H9 (cell line): ENCODE data around the gene MINDY4. TPM values are rescaled to one million over a fixed set of nuclear protein-coding genes. Genes with fewer than 3 reads are reported as not detected.

Experiments
- DNase-seq: peaks from one replicate; pipeline ENCODE4 v3.0.0-alpha.2; 2017
- H2AFZ ChIP-seq: one replicate; pipeline ENCODE4 v1.6.1; 2013; ENCODE audit warnings: mild to moderate bottlenecking, low read length, control low read depth, moderate library complexity
- H2AK5ac ChIP-seq: 2 replicates; pipeline ENCODE4 v1.6.1; 2013; ENCODE audit warnings: low read length, control low read depth, mixed read lengths; ENCODE audit not compliant: insufficient read length
- H2BK120ac ChIP-seq: one replicate; pipeline ENCODE4 v1.6.1; 2013; ENCODE audit warnings: low read depth, mild to moderate bottlenecking, low read length, control low read depth, inconsistent platforms; ENCODE audit not compliant: poor library complexity, severe bottlenecking
- H2BK12ac ChIP-seq: 2 replicates; pipeline ENCODE4 v1.6.1; 2013; ENCODE audit warnings: low read length, control low read depth, mixed read lengths, low read depth; ENCODE audit not compliant: insufficient read length
- H2BK15ac ChIP-seq: 2 replicates; pipeline ENCODE4 v1.6.1; 2013; ENCODE audit warnings: low read depth, low read length, control low read depth
- H2BK20ac ChIP-seq: one replicate; pipeline ENCODE4 v1.6.1; 2013; ENCODE audit warnings: low read depth, mild to moderate bottlenecking, low read length, control low read depth, inconsistent platforms; ENCODE audit not compliant: poor library complexity, severe bottlenecking
- H2BK5ac ChIP-seq: 2 replicates; pipeline ENCODE4 v1.6.1; 2013; ENCODE audit warnings: low read length, control low read depth, mixed read lengths; ENCODE audit not compliant: insufficient read length
- H3K14ac ChIP-seq: 2 replicates; pipeline ENCODE4 v1.6.1; 2013; ENCODE audit warnings: low read length, control low read depth; ENCODE audit not compliant: insufficient read depth
- H3K18ac ChIP-seq: 2 replicates; pipeline ENCODE4 v1.6.1; 2013; ENCODE audit warnings: low read depth, mild to moderate bottlenecking, mixed read lengths, low read length, control low read depth; ENCODE audit not compliant: insufficient read length
- H3K23ac ChIP-seq: 2 replicates; pipeline ENCODE4 v1.6.1; 2013; ENCODE audit warnings: low read length, control low read depth, mixed read lengths, low read depth; ENCODE audit not compliant: insufficient read length
- H3K23me2 ChIP-seq: 2 replicates; pipeline ENCODE4 v1.6.1; 2013; ENCODE audit warnings: low read depth, mild to moderate bottlenecking, mixed read lengths, low read length, control low read depth; ENCODE audit not compliant: insufficient read length, poor library complexity, severe bottlenecking
- H3K27ac ChIP-seq: 2 replicates; pipeline ENCODE4 v1.5.1; 2013; ENCODE audit warnings: low read length, control low read depth, mixed read lengths, low read depth; ENCODE audit not compliant: insufficient read length
- H3K27me3 ChIP-seq: 2 replicates; pipeline ENCODE4 v1.6.1; 2013; ENCODE audit warnings: low read length, control low read depth, inconsistent platforms; ENCODE audit not compliant: insufficient read depth
- H3K4ac ChIP-seq: 2 replicates; pipeline ENCODE4 v1.6.1; 2013; ENCODE audit warnings: low read depth, mild to moderate bottlenecking, control low read depth, inconsistent platforms, low read length, moderate library complexity
- H3K4me1 ChIP-seq: 2 replicates; pipeline ENCODE4 v1.6.1; 2013; ENCODE audit warnings: low read length, control low read depth, inconsistent platforms; ENCODE audit not compliant: insufficient read depth
- H3K4me2 ChIP-seq: 2 replicates; pipeline ENCODE4 v1.6.1; 2013; ENCODE audit warnings: low read length, control low read depth, mixed read lengths; ENCODE audit not compliant: insufficient read length, insufficient read depth
- H3K56ac ChIP-seq: 2 replicates; pipeline ENCODE4 v1.6.1; 2013; ENCODE audit warnings: low read depth, mild to moderate bottlenecking, mixed read lengths, low read length, control low read depth; ENCODE audit not compliant: insufficient read length
- H3K79me1 ChIP-seq: 2 replicates; pipeline ENCODE4 v1.6.1; 2013; ENCODE audit warnings: low read depth, mild to moderate bottlenecking, moderate library complexity, low read length, control low read depth, inconsistent platforms; ENCODE audit not compliant: insufficient read depth, poor library complexity, severe bottlenecking
- H3K79me2 ChIP-seq: 2 replicates; pipeline ENCODE4 v1.6.1; 2013; ENCODE audit warnings: low read length, control low read depth, inconsistent platforms; ENCODE audit not compliant: insufficient read depth
- H3K9ac ChIP-seq: 2 replicates; pipeline ENCODE4 v1.6.1; 2013; ENCODE audit warnings: low read length, control low read depth, mixed read lengths; ENCODE audit not compliant: insufficient read length; ENCODE audit errors: extremely low read depth
- H3K9me3 ChIP-seq: one replicate; pipeline ENCODE4 v1.6.1; 2013; ENCODE audit warnings: low read depth, low read length, inconsistent platforms; ENCODE audit not compliant: control insufficient read depth
- H3T11ph ChIP-seq: one replicate; pipeline ENCODE4 v1.6.1; 2013; ENCODE audit warnings: mild to moderate bottlenecking, low read length, control low read depth, inconsistent platforms
- H4K20me1 ChIP-seq: one replicate; pipeline ENCODE4 v1.6.1; 2013; ENCODE audit not compliant: control insufficient read depth, insufficient read length, insufficient read depth
- H4K5ac ChIP-seq: 2 replicates; pipeline ENCODE4 v1.6.1; 2013; ENCODE audit warnings: low read depth, mild to moderate bottlenecking, mixed read lengths, low read length, control low read depth; ENCODE audit not compliant: insufficient read length
- H4K8ac ChIP-seq: replicated peaks from 2 replicates; pipeline ENCODE4 v1.6.1; 2013; ENCODE audit warnings: low read length, control low read depth, mixed read lengths, low read depth; ENCODE audit not compliant: insufficient read length
- H4K91ac ChIP-seq: 2 replicates; pipeline ENCODE4 v1.6.1; 2013; ENCODE audit warnings: low read depth, mild to moderate bottlenecking, moderate library complexity, mixed read lengths, low read length, control low read depth; ENCODE audit not compliant: insufficient read length
- H3K27ac Mint-ChIP-seq, 3 experiments: 2 replicates in 2 of 3; 3 replicates in 1 of 3; pipeline ENCODE4 v1.8.0; 2020 to 2021; ENCODE audit warnings: mixed read lengths in 3 of 3, mild to moderate bottlenecking in 1 of 3, moderate library complexity in 1 of 3
- H3K27me3 Mint-ChIP-seq: 2 replicates; pipeline ENCODE4 v1.8.0; 2021; ENCODE audit warnings: low read depth, mild to moderate bottlenecking, moderate library complexity, mixed read lengths
- H3K36me3 Mint-ChIP-seq, 3 experiments: 2 replicates in 2 of 3; 3 replicates in 1 of 3; pipeline ENCODE4 v1.8.0; 2020 to 2021; ENCODE audit warnings: low read depth in 3 of 3, mixed read lengths in 3 of 3; ENCODE audit not compliant: insufficient read depth in 1 of 3
- H3K4me1 Mint-ChIP-seq, 2 experiments: 2 replicates each; pipeline ENCODE4 v1.8.0; 2020; ENCODE audit warnings: mixed read lengths in 2 of 2
- H3K4me3 Mint-ChIP-seq, 2 experiments: 2 replicates in 1 of 2; 3 replicates in 1 of 2; pipeline ENCODE4 v1.8.0; 2020 to 2021; ENCODE audit warnings: mild to moderate bottlenecking in 2 of 2, mixed read lengths in 2 of 2, moderate library complexity in 1 of 2
- H3K9me3 Mint-ChIP-seq, 2 experiments: 2 replicates in 1 of 2; 3 replicates in 1 of 2; pipeline ENCODE4 v1.8.0; 2020; ENCODE audit warnings: mild to moderate bottlenecking in 2 of 2, mixed read lengths in 2 of 2, moderate library complexity in 1 of 2
- WGBS: extraction: QIAGEN DNeasy Blood & Tissue Kit; methylation state at CpG from one replicate; pipeline ENCODE4 v1.1.7; 2013; ENCODE audit warnings: missing lambda C conversion rate, low lambda C conversion rate, mixed read lengths; ENCODE audit not compliant: insufficient read length; ENCODE audit errors: extremely low coverage; 5-methylcytosine and 5-hydroxymethylcytosine counted together
- total RNA-seq: library from RNA; stranded (reverse); gene quantifications from 2 replicates; pipeline ENCODE4 v1.2.1, GENCODE V29; 2021
- TF ChIP-seq, protein P1 (sequence below): fragments of 200-600 bp; sonication (generic); conservative IDR thresholded peaks from 3 replicates; pipeline ENCODE4 v1.8.0; 2021; ENCODE audit warnings: antibody characterized with exemption, mild to moderate bottlenecking

The MINDY4 gene
- total RNA-seq, 1 experiment from 2014 or later = 3.1 TPM

DNA sequence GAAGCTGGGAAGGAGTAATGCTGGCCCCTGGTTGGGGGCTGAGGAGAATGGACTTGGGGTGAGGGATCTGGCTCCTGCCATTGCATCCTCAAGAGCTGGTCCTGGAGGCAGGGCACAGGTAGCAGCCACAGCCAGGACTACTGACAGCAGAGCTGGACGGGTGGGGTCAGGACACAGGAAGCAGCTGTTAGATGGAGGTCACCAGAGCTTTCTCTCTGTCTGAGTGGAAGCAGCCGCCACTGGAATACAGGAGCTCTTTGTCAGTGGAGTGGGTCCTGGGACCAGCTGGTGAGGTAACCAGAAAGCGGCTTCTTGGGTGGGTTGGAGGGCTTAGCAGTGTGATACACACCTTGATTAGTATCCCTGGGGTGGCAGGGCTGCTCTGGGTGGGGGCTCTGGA is 82.4 kb downstream of the MINDY4 start:
- H3K9ac ChIP-seq = no peak overlapping the region
- H2AFZ ChIP-seq = no peak overlapping the region
- H4K8ac ChIP-seq = no peak overlapping the region
- H3K4me1 ChIP-seq = no peaks in the 10 kb centered on the region
- H2BK20ac ChIP-seq = no peak overlapping the region
- no peaks in the 10 kb centered on the region for H3K79me2 ChIP-seq
- no peak overlapping the region for H3K14ac ChIP-seq
- H3K23ac ChIP-seq = no peak overlapping the region
- H2BK5ac ChIP-seq = no peak overlapping the region
- DNase-seq = no peak
- no peak overlapping the region for H4K5ac ChIP-seq
- TF ChIP-seq, protein P1, sequence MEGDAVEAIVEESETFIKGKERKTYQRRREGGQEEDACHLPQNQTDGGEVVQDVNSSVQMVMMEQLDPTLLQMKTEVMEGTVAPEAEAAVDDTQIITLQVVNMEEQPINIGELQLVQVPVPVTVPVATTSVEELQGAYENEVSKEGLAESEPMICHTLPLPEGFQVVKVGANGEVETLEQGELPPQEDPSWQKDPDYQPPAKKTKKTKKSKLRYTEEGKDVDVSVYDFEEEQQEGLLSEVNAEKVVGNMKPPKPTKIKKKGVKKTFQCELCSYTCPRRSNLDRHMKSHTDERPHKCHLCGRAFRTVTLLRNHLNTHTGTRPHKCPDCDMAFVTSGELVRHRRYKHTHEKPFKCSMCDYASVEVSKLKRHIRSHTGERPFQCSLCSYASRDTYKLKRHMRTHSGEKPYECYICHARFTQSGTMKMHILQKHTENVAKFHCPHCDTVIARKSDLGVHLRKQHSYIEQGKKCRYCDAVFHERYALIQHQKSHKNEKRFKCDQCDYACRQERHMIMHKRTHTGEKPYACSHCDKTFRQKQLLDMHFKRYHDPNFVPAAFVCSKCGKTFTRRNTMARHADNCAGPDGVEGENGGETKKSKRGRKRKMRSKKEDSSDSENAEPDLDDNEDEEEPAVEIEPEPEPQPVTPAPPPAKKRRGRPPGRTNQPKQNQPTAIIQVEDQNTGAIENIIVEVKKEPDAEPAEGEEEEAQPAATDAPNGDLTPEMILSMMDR = no peak
- H3K79me1 ChIP-seq = no peaks in the 10 kb centered on the region
- H2BK12ac ChIP-seq = no peak overlapping the region
- H3K27me3 ChIP-seq = 0 out of 2 replicates have a peak, but pooled peaks cover 3% of the 10 kb centered on the region
- peaks cover 14 to 22% of the 10 kb centered on the region in 2 experiments for H3K4me1 Mint-ChIP-seq
- H2AK5ac ChIP-seq = no peak overlapping the region
- no peaks in the 10 kb centered on the region; a peak in 1 of 7 replicates for H3K36me3 Mint-ChIP-seq
- no peak overlapping the region for H2BK15ac ChIP-seq
- no peak overlapping the region for H3K4me2 ChIP-seq
- WGBS = no CpG with 5 or more reads among the region's 3 CpGs
- H3K27me3 Mint-ChIP-seq = no peaks in the 10 kb centered on the region; the same call in 1 of the 2 replicates
- H3K27ac ChIP-seq = no peak overlapping the region
- no peak overlapping the region for H4K91ac ChIP-seq
- no peaks in the 10 kb centered on the region for H4K20me1 ChIP-seq
- no peaks in the 10 kb centered on the region for H3K23me2 ChIP-seq
- H3K56ac ChIP-seq = no peak overlapping the region
- no peak overlapping the region for H3K4ac ChIP-seq
- no peaks in the 10 kb centered on the region for H3K9me3 Mint-ChIP-seq
- no peak overlapping the region; a peak in 1 of 7 replicates for H3K27ac Mint-ChIP-seq
- H3K4me3 Mint-ChIP-seq = no peak overlapping the region
- no peak overlapping the region for H3K18ac ChIP-seq
- H2BK120ac ChIP-seq = no peak overlapping the region
- no peak overlapping the region for H3T11ph ChIP-seq
- H3K9me3 ChIP-seq = no peaks in the 10 kb centered on the region
